Astrocyte of the spinal cord (primary cell): ENCODE results near the gene SOX30.
"Not testable (repeated sequence)": the region's sequence is repeated elsewhere in the genome, so short reads cannot be mapped to it uniquely, and the experiment has no call there.

Source experiments
- DNase-seq: peaks from one replicate; pipeline ENCODE4 v3.0.0; 2011; ENCODE audit warnings: low read depth, low spot score
- H3K4me3 ChIP-seq: 2 replicates; pipeline ENCODE4 v1.5.1; 2011; ENCODE audit warnings: low read depth, mild to moderate bottlenecking, low read length, moderate library complexity
- in situ Hi-C: cut with HindIII; loops from 2 replicates; pipeline ENCODE4 v1.10.0; 2017; ENCODE audit warnings: low sequenced_read_pairs
- TF ChIP-seq, protein P1 (sequence below): IDR thresholded peaks from 2 replicates; pipeline ENCODE4 v1.5.1; 2012; ENCODE audit warnings: low read depth, mild to moderate bottlenecking, low read length, inconsistent platforms

Gene SOX30

DNA sequence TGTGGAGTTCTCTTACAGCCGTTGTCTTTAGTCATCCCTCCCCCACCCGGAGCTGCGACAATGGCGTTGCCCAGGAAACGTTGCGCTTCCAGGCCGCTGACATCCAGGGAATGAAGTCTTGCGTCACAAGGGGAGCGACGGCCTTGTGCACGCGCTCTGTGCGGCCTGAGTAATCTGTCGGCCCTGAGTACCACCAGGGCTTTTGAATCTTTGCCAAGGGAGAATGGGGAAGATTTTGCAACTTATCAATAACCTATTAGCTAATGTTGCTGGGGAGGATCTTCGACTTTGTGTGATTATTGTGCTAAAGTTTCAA is at the start of gene SOX30:
TSS of gene SOX30 (minus strand) at position 62 of the 316 bp plus-strand sequence. CDS start 360 bp downstream, outside the sequence.
- in situ Hi-C loops, result no loop called here
- TF ChIP-seq, protein P1, sequence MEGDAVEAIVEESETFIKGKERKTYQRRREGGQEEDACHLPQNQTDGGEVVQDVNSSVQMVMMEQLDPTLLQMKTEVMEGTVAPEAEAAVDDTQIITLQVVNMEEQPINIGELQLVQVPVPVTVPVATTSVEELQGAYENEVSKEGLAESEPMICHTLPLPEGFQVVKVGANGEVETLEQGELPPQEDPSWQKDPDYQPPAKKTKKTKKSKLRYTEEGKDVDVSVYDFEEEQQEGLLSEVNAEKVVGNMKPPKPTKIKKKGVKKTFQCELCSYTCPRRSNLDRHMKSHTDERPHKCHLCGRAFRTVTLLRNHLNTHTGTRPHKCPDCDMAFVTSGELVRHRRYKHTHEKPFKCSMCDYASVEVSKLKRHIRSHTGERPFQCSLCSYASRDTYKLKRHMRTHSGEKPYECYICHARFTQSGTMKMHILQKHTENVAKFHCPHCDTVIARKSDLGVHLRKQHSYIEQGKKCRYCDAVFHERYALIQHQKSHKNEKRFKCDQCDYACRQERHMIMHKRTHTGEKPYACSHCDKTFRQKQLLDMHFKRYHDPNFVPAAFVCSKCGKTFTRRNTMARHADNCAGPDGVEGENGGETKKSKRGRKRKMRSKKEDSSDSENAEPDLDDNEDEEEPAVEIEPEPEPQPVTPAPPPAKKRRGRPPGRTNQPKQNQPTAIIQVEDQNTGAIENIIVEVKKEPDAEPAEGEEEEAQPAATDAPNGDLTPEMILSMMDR, result no peak
- DNase-seq, result no peak
- H3K4me3 ChIP-seq, result peak within 1 kb of the TSS; percentile 19

DNA sequence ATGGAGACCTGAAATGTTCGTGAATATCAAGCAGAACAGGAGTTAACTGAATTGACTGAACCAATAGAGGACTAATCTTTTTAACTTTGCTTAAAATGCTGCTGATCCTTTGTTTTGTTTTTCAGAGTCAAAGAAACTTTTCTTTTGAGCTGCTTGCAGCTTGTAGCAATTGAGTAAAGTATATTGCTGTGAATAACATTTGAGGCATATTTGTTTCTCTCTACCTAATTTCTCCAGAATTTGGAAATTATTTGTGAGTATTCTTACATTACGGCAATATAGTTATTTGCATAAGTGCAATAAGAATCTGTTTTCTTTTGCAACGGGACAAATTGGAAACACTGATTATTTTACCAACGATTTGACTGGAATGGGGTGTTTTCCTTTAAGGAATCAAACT is 46.4 kb upstream of the SOX30 start:
- in situ Hi-C loops, H3K4me3 ChIP-seq, DNase-seq: not testable (repeated sequence)

DNA sequence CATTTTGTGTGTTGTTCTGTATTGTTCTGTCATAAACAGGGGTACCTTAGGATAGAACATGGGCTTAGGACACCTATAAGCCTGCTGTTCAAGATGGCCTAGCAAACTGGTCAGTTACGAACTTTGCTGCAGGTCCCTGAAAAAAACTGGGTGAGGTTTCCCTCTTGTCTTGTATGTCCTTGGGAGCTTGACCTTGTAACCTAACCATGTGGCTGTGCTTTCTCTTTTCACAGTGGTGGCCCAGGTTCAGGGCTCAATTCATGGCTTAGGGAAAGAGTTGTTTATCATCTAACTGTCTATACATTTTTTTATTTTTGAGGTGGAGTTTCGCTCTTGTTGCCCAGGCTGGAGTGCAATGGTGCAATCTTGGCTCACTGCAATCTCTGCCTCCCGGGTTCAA is 43.9 kb upstream of the SOX30 start:
- DNase-seq, H3K4me3 ChIP-seq, in situ Hi-C loops: not testable (repeated sequence)

DNA sequence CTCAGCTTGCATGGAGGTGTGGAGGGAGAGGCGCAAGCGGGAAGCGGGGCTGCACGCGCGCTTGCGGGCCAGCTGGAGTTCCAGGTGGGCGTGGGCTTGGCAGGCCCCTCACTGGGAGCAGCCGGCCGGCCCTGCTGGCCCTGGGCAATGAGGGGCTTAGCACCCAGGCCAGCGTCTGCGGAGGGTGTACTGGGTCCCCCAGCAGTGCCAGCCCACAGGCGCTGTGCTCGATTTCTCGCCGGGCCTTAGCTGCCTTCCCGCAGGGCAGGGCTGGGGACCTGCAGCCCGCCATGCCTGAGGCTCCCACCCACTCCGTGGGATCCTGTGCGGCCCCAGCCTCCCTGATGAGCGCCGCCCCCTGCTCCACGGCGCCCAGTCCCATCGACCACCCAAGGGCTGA is 41.6 kb upstream of the SOX30 start:
- DNase-seq, in situ Hi-C loops, H3K4me3 ChIP-seq: not testable (repeated sequence)

DNA sequence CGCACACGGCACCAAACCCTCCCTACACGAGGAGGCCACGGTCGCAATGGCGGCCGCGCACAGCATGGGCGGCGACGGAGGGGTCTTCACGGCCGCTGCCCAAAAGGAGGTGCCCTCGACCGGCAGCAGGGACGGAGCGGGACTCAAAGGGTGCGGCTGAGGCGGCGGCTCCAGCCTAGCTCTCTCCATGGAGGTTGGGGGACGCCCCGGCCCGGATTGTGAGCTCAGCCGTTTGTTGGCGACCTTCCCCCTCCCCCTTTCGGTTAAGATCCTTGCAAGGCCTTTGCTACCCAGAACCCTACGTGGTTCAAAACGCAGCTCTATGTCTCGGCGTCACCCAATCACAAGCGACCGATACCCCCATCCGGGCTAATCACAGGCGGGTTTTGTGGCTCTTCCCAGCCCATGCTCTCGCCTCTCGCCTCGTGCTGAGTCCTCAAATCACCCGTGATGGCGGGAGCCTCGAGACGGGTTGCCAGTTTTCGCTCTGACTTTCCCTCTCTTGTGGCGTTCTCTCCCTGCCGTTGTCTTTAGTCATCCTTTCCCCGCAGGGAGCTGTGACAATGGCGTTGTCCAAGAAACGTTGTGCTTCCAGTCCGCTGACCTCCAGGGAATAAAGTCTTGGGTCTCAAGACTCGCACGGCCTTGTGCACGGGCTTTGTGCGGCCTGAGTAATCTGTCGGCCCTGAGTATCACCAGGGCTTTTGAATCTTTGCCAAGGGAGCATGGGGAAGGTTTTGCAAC is 38.6 kb upstream of the SOX30 start:
- in situ Hi-C loops, result no loop called here
- DNase-seq, result no peak
- TF ChIP-seq, protein P1, result no peak
- peak overlapping the region; percentile 10 for H3K4me3 ChIP-seq

DNA sequence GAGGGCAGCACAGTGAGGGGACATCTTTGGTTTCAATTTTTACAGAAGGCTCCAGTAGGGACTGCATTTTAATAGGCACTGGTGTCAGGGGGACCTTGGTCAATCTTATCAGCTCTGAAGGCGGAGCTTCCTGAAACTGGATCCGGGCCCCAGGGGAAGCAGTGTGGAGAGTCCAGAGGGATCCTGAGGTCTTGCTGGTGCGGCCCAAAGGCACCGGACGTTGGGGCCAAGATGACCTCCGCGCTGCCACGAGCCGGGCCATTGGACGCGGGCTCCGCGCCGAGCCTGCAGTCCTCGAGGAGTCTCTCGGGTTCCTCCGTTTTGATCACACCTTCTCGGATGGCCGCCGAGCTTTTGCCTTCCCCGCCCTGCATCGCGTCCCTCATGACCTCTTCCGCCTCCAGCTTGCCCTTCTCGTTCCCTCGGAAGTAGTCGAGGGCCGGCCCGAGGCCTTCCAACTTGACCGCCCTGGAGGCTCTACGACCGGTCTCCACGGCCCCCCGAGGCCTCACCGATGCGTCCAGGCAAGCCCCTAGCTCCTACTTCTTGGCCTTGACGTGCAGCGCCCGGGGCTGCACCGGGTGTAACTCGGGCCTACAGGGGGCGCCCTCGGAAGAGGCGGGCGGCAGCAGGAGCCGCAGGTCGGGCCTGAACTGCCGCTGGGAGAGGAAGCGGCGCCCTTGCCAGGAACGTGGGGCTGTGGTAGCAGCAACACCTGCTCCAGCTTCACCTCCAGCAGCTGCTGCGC is 37.9 kb upstream of the SOX30 start:
- TF ChIP-seq, protein P1, result peak; percentile 26
- DNase-seq, result no peak
- peak overlapping the region; percentile 10 for H3K4me3 ChIP-seq
- in situ Hi-C loops, result no loop called here

DNA sequence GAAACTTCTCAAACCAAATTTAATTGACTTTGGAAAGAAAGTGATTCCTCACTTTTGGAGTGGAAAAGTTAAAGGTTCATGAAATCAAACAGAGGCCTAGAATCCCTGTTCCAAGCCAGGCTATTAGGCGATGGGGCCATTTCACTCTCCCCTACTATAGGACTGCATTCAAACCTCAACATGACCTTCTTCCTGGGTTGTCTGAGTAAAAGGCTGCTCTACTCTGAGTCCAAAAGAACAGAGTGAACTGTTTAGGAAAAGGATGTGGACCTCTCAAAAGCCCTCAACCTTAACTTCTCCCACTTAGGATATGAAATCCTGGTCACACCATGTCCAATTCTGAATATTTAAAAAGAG is 34.9 kb upstream of the SOX30 start:
- in situ Hi-C loops, result no loop called here
- TF ChIP-seq, protein P1, result no peak
- DNase-seq, result no peak
- H3K4me3 ChIP-seq, result no peak overlapping the region

DNA sequence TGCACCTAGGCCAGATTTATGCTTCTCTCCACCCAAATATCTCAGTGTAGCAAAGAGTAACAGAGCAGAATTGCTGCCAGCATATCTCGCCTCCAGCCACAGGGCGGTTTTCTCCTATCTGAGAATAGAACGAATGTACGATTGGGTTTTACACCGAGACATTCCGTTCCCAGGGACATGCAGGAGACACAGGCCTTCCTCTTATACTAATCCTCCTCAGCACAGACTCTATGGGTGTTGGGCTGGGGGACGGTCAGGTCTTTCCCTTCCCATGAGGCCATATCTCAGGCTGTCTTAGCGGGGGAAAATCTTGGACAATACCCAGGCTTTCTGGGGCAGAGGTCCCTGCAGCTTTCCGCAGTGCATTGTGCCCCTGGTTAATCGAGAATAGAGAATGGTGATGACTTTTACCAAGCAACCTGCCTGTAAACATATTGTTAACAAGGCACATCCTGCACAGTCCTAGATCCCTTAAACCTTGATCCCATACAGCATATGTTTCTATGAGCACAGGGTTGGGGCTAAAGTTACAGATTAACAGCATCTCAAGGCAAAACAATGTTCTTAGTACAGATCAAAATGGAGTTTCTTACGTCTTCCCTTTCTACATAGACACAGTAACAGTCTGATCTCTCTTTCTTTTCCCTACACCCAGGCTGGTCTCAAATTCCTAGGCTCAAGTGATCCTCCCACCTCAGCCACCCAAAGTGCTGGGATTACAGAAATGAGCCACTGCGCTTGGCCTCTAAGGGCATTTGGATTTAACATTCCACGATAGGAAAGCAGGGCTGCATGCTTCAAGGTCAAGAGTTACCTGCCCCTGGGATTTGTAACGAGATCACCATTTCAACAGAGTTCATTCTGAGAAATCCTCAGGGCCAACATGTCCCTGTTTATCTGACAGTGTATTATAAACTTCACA is 34.3 kb upstream of the SOX30 start:
- DNase-seq, in situ Hi-C loops: not testable (repeated sequence)

More for the DNA sequence above, 34.3 kb upstream of the SOX30 start:
- H3K4me3 ChIP-seq, result not testable (repeated sequence)
